ENCODE measurements around the gene WRAP73.

The WRAP73 gene

GRCh38 chr1:3690282-3691065 is 40.6 kb upstream of the WRAP73 start:
- H3K36me3 ChIP-seq (ENCODE audit: control insufficient read depth in 1 of 2, insufficient read depth in 2 of 2, low read length in 2 of 2) = no peaks in the 10 kb centered on the region
- no peak overlapping the region for H3K27ac ChIP-seq (ENCODE audit: low read length)
- no peaks in the 10 kb centered on the region for H3K9me3 ChIP-seq (ENCODE audit: control insufficient read depth in 1 of 2, low read length in 2 of 2)
- no peak overlapping the region for H3K4me3 ChIP-seq (ENCODE audit: low read depth in 1 of 2, low read length in 2 of 2)
- H3K4me1 ChIP-seq (ENCODE audit: control insufficient read depth in 1 of 2, insufficient read depth in 2 of 2, low read length in 2 of 2) = no peaks in the 10 kb centered on the region
- no peaks in the 10 kb centered on the region for H3K27me3 ChIP-seq (ENCODE audit: low read depth, low read length)

DNA sequence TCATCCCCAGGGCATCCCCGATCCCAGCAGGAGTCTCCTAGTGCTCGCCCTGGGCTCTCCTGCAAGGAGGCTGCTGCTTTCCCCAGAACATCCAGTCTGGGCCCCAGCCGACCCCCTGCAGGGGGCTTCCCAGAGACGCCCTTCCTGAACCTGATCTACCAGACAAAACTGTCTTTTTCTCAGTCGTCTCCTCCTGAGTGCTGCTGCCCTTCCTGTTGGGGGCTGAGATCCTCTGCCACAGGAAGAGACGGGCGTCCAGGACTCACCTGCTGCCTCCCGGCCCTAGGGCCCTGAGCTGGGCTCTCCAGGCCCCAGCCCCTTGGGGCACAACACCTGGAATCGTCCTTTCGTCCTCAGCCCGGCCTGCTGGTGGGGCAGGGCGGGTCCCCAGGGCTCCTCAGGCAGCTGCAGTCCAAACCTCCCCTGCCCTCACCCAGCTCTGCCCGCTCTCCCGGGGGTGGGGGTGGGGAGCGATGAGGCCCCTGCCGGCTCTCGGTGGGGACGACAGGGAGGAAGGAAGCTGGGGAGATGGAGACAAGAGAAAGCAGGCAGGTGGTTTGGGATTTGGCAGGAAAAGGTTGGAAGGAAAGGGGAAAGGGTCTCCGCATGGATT is 39.3 kb upstream of the WRAP73 start:
- H3K9me3 ChIP-seq (ENCODE audit: control insufficient read depth in 1 of 2, low read length in 2 of 2) = no peaks in the 10 kb centered on the region
- no peak overlapping the region for H3K27ac ChIP-seq (ENCODE audit: low read length)
- no peaks in the 10 kb centered on the region for H3K27me3 ChIP-seq (ENCODE audit: low read depth, low read length)
- H3K36me3 ChIP-seq (ENCODE audit: control insufficient read depth in 1 of 2, insufficient read depth in 2 of 2, low read length in 2 of 2) = no peaks in the 10 kb centered on the region
- no peak overlapping the region for H3K4me3 ChIP-seq (ENCODE audit: low read depth in 1 of 2, low read length in 2 of 2)
- no peaks in the 10 kb centered on the region for H3K4me1 ChIP-seq (ENCODE audit: control insufficient read depth in 1 of 2, insufficient read depth in 2 of 2, low read length in 2 of 2)

DNA sequence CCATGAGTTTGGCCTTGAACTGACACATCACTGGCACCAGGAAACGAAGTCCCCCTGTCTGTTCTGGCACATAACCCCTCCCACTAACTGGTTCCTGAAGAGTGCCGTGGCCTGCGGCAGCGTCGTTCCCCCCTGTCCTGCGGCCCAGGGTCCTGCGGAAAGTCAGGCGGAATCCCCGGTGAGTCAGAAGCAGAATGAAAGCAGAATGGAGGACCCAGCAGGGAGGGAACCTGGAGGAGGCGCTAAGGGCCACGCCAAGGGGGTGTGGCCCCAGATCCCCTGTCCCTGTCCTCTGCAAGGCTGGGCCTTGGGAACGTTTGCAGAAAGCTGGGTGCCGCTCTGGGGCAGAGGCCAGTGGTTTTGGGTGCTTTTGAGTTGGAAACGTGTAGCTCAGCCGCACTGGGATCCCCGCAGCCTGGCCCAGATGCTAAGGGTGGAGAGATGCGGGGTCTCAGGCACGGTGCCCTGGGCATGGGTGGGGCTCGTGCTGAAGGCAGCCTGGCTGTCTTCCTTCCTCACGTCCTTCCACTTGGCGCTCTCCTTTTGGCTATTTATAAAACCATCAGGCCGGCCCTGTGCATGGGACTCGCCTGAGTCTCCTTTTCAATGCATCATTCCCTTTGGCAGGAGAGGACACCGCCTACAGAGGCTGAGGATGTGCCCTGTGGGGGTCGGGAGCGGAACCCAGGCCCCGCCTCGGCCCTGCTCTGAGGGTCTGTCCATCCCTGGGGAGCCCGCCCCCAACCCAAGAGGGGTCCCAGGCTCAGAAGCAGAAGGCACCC is 38.6 kb upstream of the WRAP73 start:
- Histone ChIP-seq H3K9me3 (ENCODE audit: control insufficient read depth in 1 of 2, low read length in 2 of 2) (no peaks in the 10 kb centered on the region), H3K36me3 (ENCODE audit: control insufficient read depth in 1 of 2, insufficient read depth in 2 of 2, low read length in 2 of 2) (no peaks in the 10 kb centered on the region), H3K27me3 (ENCODE audit: low read depth, low read length) (no peaks in the 10 kb centered on the region), H3K4me3 (ENCODE audit: low read depth in 1 of 2, low read length in 2 of 2) (no peak overlapping the region), H3K4me1 (ENCODE audit: control insufficient read depth in 1 of 2, insufficient read depth in 2 of 2, low read length in 2 of 2) (no peaks in the 10 kb centered on the region), H3K27ac (ENCODE audit: low read length) (no peak overlapping the region)

DNA sequence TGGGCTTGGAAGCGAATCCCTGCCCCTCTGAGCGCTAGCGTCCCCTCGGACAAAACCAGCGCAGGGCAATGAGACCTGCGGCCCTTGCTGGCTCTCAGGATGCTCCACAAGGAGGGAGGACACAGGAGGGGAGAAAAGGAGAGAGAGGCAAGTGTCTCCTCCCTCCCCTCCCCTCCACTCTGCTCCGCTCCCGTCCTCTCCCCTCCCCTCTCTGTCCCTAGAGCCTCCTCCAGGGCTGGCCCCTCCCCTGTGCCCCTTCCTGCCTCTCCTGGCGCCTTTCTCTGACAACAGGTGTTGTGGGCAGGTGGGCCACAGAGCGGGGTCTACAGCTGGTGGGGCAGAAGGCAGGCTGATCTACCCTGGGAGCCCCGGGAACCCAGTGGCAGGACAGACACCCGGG is 37.6 kb upstream of the WRAP73 start:
- H3K27me3 ChIP-seq (ENCODE audit: low read depth, low read length) = no peaks in the 10 kb centered on the region
- no peak overlapping the region for H3K27ac ChIP-seq (ENCODE audit: low read length)
- H3K9me3 ChIP-seq (ENCODE audit: control insufficient read depth in 1 of 2, low read length in 2 of 2) = no peaks in the 10 kb centered on the region
- H3K4me3 ChIP-seq (ENCODE audit: low read depth in 1 of 2, low read length in 2 of 2) = no peak overlapping the region
- H3K36me3 ChIP-seq (ENCODE audit: control insufficient read depth in 1 of 2, insufficient read depth in 2 of 2, low read length in 2 of 2) = no peaks in the 10 kb centered on the region
- no peaks in the 10 kb centered on the region for H3K4me1 ChIP-seq (ENCODE audit: control insufficient read depth in 1 of 2, insufficient read depth in 2 of 2, low read length in 2 of 2)

GRCh38 chr1:3685906-3686305 is 36.0 kb upstream of the WRAP73 start:
- Histone ChIP-seq H3K27me3 (ENCODE audit: low read depth, low read length) (no peaks in the 10 kb centered on the region), H3K4me3 (ENCODE audit: low read depth in 1 of 2, low read length in 2 of 2) (no peak overlapping the region), H3K4me1 (ENCODE audit: control insufficient read depth in 1 of 2, insufficient read depth in 2 of 2, low read length in 2 of 2) (no peaks in the 10 kb centered on the region), H3K36me3 (ENCODE audit: control insufficient read depth in 1 of 2, insufficient read depth in 2 of 2, low read length in 2 of 2) (no peaks in the 10 kb centered on the region), H3K9me3 (ENCODE audit: control insufficient read depth in 1 of 2, low read length in 2 of 2) (no peaks in the 10 kb centered on the region), H3K27ac (ENCODE audit: low read length) (no peak overlapping the region)

GRCh38 chr1:3685222-3685621 is 35.3 kb upstream of the WRAP73 start:
- Histone ChIP-seq H3K27me3 (ENCODE audit: low read depth, low read length) (no peaks in the 10 kb centered on the region), H3K4me3 (ENCODE audit: low read depth in 1 of 2, low read length in 2 of 2) (no peak overlapping the region), H3K4me1 (ENCODE audit: control insufficient read depth in 1 of 2, insufficient read depth in 2 of 2, low read length in 2 of 2) (no peaks in the 10 kb centered on the region), H3K9me3 (ENCODE audit: control insufficient read depth in 1 of 2, low read length in 2 of 2) (no peaks in the 10 kb centered on the region), H3K27ac (ENCODE audit: low read length) (no peak overlapping the region), H3K36me3 (ENCODE audit: control insufficient read depth in 1 of 2, insufficient read depth in 2 of 2, low read length in 2 of 2) (no peaks in the 10 kb centered on the region)

- H3K9me3 ChIP-seq (ENCODE audit: control insufficient read depth in 1 of 2, low read length in 2 of 2) = no peaks in the 10 kb centered on the region
- H3K27ac ChIP-seq (ENCODE audit: low read length) = no peak overlapping the region
- no peaks in the 10 kb centered on the region for H3K4me1 ChIP-seq (ENCODE audit: control insufficient read depth in 1 of 2, insufficient read depth in 2 of 2, low read length in 2 of 2)
- no peak overlapping the region for H3K4me3 ChIP-seq (ENCODE audit: low read depth in 1 of 2, low read length in 2 of 2)
- H3K36me3 ChIP-seq (ENCODE audit: control insufficient read depth in 1 of 2, insufficient read depth in 2 of 2, low read length in 2 of 2) = no peaks in the 10 kb centered on the region
- H3K27me3 ChIP-seq (ENCODE audit: low read depth, low read length) = no peaks in the 10 kb centered on the region
Observed at GRCh38 chr1:3683992-3684391, 34.1 kb upstream of the WRAP73 start.

- no peaks in the 10 kb centered on the region for H3K36me3 ChIP-seq (ENCODE audit: control insufficient read depth in 1 of 2, insufficient read depth in 2 of 2, low read length in 2 of 2)
- no peak overlapping the region for H3K27ac ChIP-seq (ENCODE audit: low read length)
- H3K4me3 ChIP-seq (ENCODE audit: low read depth in 1 of 2, low read length in 2 of 2) = no peak overlapping the region
- peaks cover 0 to 6% of the 10 kb centered on the region in 2 donors for H3K4me1 ChIP-seq (ENCODE audit: control insufficient read depth in 1 of 2, insufficient read depth in 2 of 2, low read length in 2 of 2)
- no peaks in the 10 kb centered on the region for H3K27me3 ChIP-seq (ENCODE audit: low read depth, low read length)
- no peaks in the 10 kb centered on the region for H3K9me3 ChIP-seq (ENCODE audit: control insufficient read depth in 1 of 2, low read length in 2 of 2)
Observed at GRCh38 chr1:3683197-3683596, 33.3 kb upstream of the WRAP73 start.

DNA sequence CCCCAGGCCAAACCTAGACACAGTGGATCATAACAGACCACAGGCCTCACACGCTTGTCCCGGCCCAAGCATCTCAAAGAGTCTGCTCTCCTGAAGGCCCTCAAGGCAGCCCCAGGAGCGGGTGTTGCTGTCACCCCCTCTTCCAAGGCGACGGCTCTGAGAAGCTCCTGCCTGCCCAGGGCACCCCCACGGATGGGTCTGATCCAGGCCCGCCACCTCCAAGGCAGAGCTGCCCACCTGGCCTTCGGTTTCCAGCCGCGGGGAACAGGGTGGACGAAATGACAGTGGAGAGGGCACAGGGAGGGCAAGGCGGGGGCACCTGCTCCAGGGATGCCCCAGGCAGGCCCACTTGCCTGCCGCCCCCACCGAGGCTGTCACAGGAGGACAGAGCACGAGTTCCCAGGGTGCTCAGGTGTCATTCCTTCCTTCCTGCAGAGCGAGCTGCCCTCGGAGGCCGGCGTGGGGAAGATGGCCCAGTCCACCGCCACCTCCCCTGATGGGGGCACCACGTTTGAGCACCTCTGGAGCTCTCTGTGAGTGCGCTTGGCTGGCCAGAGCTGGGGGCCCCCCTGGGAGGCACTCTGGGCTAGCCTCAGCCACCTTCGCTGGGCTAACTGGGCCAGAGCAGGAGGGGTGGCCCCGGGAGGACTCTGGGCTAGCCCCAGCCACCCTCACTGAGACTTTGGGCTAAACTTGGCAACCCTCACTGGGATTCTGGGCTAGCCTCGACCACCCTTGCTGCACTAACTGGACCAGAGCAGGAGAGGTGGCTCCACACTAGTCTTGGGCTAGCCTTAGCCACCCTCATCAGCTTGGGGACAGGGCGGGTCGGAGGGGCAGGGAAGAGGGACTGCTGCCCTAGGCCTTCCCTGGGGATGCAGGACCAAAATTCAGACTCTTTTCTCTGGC is 32.2 kb upstream of the WRAP73 start:
- peaks cover 0 to 6% of the 10 kb centered on the region in 2 donors for H3K4me1 ChIP-seq (ENCODE audit: control insufficient read depth in 1 of 2, insufficient read depth in 2 of 2, low read length in 2 of 2)
- H3K9me3 ChIP-seq (ENCODE audit: control insufficient read depth in 1 of 2, low read length in 2 of 2) = no peaks in the 10 kb centered on the region
- no peak overlapping the region for H3K27ac ChIP-seq (ENCODE audit: low read length)
- no peaks in the 10 kb centered on the region for H3K27me3 ChIP-seq (ENCODE audit: low read depth, low read length)
- no peak overlapping the region for H3K4me3 ChIP-seq (ENCODE audit: low read depth in 1 of 2, low read length in 2 of 2)
- no peaks in the 10 kb centered on the region for H3K36me3 ChIP-seq (ENCODE audit: control insufficient read depth in 1 of 2, insufficient read depth in 2 of 2, low read length in 2 of 2)

- Histone ChIP-seq H3K27ac (ENCODE audit: low read length) (no peak overlapping the region), H3K9me3 (ENCODE audit: control insufficient read depth in 1 of 2, low read length in 2 of 2) (no peaks in the 10 kb centered on the region), H3K4me3 (ENCODE audit: low read depth in 1 of 2, low read length in 2 of 2) (no peak overlapping the region), H3K36me3 (ENCODE audit: control insufficient read depth in 1 of 2, insufficient read depth in 2 of 2, low read length in 2 of 2) (no peaks in the 10 kb centered on the region), H3K4me1 (ENCODE audit: control insufficient read depth in 1 of 2, insufficient read depth in 2 of 2, low read length in 2 of 2) (peaks cover 0 to 6% of the 10 kb centered on the region in 2 donors), H3K27me3 (ENCODE audit: low read depth, low read length) (no peaks in the 10 kb centered on the region)
Observed at GRCh38 chr1:3681231-3681897, 31.5 kb upstream of the WRAP73 start.

Data from muscle layer of duodenum (tissue), 2 donors.